Measurements from ENCODE around the gene EDN3. TPM values are rescaled to one million over a fixed set of nuclear protein-coding genes. Genes with fewer than 3 reads are reported as not detected.

Gene EDN3, protein sequence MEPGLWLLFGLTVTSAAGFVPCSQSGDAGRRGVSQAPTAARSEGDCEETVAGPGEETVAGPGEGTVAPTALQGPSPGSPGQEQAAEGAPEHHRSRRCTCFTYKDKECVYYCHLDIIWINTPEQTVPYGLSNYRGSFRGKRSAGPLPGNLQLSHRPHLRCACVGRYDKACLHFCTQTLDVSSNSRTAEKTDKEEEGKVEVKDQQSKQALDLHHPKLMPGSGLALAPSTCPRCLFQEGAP
- total RNA-seq (2011; cell fraction: chromatin; rRNA removed; ENCODE audit: low replicate concordance): not detected in 2 replicates
- not detected in 2 replicates for total RNA-seq (2011; cell fraction: nucleolus; rRNA removed)
- total RNA-seq (2011; cell fraction: nucleoplasm; rRNA removed): not detected in 2 replicates
- not detected in 2 replicates for total RNA-seq (2014; rRNA removed)
- not detected in 2 replicates for total RNA-seq (2014; rRNA removed; fragmentation: Illumina TruSeq; extraction: Trizol)
- not detected in 2 replicates for total RNA-seq (2015; rRNA removed; fragmentation: Illumina TruSeq; extraction: Trizol)
- not detected in 2 replicates for total RNA-seq (2021)
- polyA plus RNA-seq (2011; rRNA removed): not detected in 2 replicates
- polyA plus RNA-seq (2011; cell fraction: cytosol; rRNA removed): not detected in 2 replicates
- polyA plus RNA-seq (2011; cell fraction: nucleus; rRNA removed): not detected in 2 replicates
- polyA plus RNA-seq (2012): not detected in 2 replicates
- polyA plus RNA-seq (2014; fragmentation: Illumina TruSeq; extraction: Trizol): not detected in 2 replicates
- not detected for polyA plus RNA-seq (2014; fragmentation: Nextera tagmentation; extraction: Ambion mirVana)
- polyA plus RNA-seq (2014; rRNA removed): not detected in 2 replicates
- not detected in 2 replicates for polyA minus RNA-seq (2011; rRNA and poly(A)+ RNA removed)
- polyA minus RNA-seq (2011; cell fraction: cytosol; rRNA and poly(A)+ RNA removed): not detected in 2 replicates
- polyA minus RNA-seq (2011; cell fraction: nucleus; rRNA and poly(A)+ RNA removed): not detected in 2 replicates
- Bru-seq, nascent RNA: not detected
- BruChase-seq, experiment 1, labeled RNA remaining after a 2-hour chase: not detected
- not detected for BruChase-seq, experiment 2, labeled RNA remaining after a 6-hour chase
- long read RNA-seq, experiment 1: 0 reads
- long read RNA-seq, experiment 2: 0 reads
- long read RNA-seq, experiment 3: 0 reads

DNA sequence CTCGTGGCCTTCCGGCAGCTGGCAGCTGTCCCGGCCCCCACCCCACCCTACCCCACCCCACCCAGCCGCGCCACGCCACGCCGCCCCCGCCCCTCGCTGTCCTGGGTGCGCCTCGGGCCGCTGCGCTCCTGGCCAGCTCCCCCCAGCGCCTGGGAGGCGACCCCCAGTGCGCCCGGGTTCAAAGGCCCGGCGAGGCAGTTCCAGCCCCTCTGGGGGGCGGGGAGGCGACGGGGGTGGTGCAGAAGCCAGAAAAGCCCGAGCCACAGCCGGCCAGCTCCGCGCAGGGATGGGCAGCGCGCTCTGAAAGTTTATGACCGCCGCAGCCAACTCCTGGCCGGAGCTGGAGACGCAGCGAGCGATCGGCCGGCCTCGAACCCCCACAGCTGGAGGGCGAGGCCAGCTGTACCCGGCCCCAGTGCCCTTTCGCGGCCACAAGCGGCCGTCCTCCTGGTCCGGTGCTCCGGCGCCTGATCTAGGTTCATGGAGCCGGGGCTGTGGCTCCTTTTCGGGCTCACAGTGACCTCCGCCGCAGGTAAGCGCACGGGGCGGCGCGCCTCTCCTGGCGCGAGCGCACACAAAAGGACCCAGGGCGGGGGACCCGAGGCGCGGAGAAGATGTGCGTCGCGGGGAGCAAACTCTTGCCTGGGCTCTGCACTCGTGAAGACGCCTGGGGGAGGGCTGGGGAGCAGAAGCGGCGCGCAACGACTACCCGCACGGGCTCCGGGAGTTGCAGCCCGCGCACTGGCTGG is at the start of gene EDN3:
EDN3 (plus strand) TSS at position 279 of the 749 bp plus-strand sequence; CDS start at position 481, 202 bp downstream.
- DNase-seq (ENCODE audit: extremely low read depth in 1 of 4, low spot score in 3 of 4) (no peak), ATAC-seq (no peak), FAIRE-seq (no peak)
- Histone ChIP-seq H3K27ac (ENCODE audit: extremely low read depth, low read depth, low read length) (no peak within 1 kb of the TSS), H3K4me1 (replicated peaks in 1 of 2; ENCODE audit: control insufficient read depth in 2 of 2, insufficient read depth in 2 of 2, low read length in 2 of 2) (no peaks in the 10 kb centered on the region), H3K27me3 (ENCODE audit: control insufficient read depth in 2 of 2, insufficient read depth in 2 of 2, low read length in 2 of 2) (peaks cover 5 to 23% of the 10 kb centered on the region in 2 experiments; a peak in 3 of 5 replicates), H3K9me3 (replicated peaks; ENCODE audit: control insufficient read depth, insufficient read depth, low read depth, low read length) (no peaks in the 10 kb centered on the region), H4K20me1 (replicated peaks; ENCODE audit: control insufficient read depth, insufficient read depth, low read length) (no peaks in the 10 kb centered on the region), H3K9ac (ENCODE audit: insufficient read depth in 1 of 2, low read depth in 2 of 2, low read length in 2 of 2) (no peak within 1 kb of the TSS), H3K4me3 (no peak within 1 kb of the TSS), H3K79me2 (ENCODE audit: control insufficient read depth, insufficient read depth, low read length) (no peaks in the 10 kb centered on the region), H3K4me2 (ENCODE audit: insufficient read depth, low read length) (no peak within 1 kb of the TSS), H3K9me1 (ENCODE audit: control insufficient read depth, insufficient read depth, low read length) (no peaks in the 10 kb centered on the region), H2AFZ (ENCODE audit: low read depth, low read length) (no peak within 1 kb of the TSS), H3K36me3 (ENCODE audit: control insufficient read depth, insufficient read depth, low read length) (no peaks in the 10 kb centered on the region)
- intact Hi-C loops (cut with micrococcal nuclease): no loop called here
- no TSS peak for BruUV-seq (replicated peaks)
- ChIA-PET POLR2A (interaction anchor here (0.7 kb wide), 1 partner anchor 447 kb away, joined by 3 read pairs; no protein-coding TSS in a partner anchor), CTCF (ENCODE audit: low intra/inter-chr PET ratio) (no interaction called here)
- in situ Hi-C loops (cut with MboI): no loop called here
- WGBS (ENCODE audit: insufficient coverage, low coverage, missing lambda C conversion rate): 15% methylated on average over 48 of the region's 77 CpGs
- TF ChIP-seq, protein P1, sequence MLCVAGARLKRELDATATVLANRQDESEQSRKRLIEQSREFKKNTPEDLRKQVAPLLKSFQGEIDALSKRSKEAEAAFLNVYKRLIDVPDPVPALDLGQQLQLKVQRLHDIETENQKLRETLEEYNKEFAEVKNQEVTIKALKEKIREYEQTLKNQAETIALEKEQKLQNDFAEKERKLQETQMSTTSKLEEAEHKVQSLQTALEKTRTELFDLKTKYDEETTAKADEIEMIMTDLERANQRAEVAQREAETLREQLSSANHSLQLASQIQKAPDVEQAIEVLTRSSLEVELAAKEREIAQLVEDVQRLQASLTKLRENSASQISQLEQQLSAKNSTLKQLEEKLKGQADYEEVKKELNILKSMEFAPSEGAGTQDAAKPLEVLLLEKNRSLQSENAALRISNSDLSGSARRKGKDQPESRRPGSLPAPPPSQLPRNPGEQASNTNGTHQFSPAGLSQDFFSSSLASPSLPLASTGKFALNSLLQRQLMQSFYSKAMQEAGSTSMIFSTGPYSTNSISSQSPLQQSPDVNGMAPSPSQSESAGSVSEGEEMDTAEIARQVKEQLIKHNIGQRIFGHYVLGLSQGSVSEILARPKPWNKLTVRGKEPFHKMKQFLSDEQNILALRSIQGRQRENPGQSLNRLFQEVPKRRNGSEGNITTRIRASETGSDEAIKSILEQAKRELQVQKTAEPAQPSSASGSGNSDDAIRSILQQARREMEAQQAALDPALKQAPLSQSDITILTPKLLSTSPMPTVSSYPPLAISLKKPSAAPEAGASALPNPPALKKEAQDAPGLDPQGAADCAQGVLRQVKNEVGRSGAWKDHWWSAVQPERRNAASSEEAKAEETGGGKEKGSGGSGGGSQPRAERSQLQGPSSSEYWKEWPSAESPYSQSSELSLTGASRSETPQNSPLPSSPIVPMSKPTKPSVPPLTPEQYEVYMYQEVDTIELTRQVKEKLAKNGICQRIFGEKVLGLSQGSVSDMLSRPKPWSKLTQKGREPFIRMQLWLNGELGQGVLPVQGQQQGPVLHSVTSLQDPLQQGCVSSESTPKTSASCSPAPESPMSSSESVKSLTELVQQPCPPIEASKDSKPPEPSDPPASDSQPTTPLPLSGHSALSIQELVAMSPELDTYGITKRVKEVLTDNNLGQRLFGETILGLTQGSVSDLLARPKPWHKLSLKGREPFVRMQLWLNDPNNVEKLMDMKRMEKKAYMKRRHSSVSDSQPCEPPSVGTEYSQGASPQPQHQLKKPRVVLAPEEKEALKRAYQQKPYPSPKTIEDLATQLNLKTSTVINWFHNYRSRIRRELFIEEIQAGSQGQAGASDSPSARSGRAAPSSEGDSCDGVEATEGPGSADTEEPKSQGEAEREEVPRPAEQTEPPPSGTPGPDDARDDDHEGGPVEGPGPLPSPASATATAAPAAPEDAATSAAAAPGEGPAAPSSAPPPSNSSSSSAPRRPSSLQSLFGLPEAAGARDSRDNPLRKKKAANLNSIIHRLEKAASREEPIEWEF (CRISPR knock-in tag; IDR thresholded peaks at IDR 0.05): no peak
- TF ChIP-seq, protein P2, sequence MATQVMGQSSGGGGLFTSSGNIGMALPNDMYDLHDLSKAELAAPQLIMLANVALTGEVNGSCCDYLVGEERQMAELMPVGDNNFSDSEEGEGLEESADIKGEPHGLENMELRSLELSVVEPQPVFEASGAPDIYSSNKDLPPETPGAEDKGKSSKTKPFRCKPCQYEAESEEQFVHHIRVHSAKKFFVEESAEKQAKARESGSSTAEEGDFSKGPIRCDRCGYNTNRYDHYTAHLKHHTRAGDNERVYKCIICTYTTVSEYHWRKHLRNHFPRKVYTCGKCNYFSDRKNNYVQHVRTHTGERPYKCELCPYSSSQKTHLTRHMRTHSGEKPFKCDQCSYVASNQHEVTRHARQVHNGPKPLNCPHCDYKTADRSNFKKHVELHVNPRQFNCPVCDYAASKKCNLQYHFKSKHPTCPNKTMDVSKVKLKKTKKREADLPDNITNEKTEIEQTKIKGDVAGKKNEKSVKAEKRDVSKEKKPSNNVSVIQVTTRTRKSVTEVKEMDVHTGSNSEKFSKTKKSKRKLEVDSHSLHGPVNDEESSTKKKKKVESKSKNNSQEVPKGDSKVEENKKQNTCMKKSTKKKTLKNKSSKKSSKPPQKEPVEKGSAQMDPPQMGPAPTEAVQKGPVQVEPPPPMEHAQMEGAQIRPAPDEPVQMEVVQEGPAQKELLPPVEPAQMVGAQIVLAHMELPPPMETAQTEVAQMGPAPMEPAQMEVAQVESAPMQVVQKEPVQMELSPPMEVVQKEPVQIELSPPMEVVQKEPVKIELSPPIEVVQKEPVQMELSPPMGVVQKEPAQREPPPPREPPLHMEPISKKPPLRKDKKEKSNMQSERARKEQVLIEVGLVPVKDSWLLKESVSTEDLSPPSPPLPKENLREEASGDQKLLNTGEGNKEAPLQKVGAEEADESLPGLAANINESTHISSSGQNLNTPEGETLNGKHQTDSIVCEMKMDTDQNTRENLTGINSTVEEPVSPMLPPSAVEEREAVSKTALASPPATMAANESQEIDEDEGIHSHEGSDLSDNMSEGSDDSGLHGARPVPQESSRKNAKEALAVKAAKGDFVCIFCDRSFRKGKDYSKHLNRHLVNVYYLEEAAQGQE (IDR thresholded peaks at IDR 0.05; ENCODE audit: borderline replicate concordance): no peak
- TF ChIP-seq, protein P2 (CRISPR knock-in tag; IDR thresholded peaks at IDR 0.05; ENCODE audit: low read depth): no peak

All from K562 (cell line).